T-cell (primary cell): ENCODE data around the gene NPC1. TPM values are rescaled to one million over a fixed set of nuclear protein-coding genes. Genes with fewer than 3 reads are reported as not detected.

Experiments used
- ATAC-seq, 4 experiments: fragments of 200-7000 bp in 3 of 4; fragments of 150-1000 bp in 1 of 4; cut with Tn5 transposase; replicated peaks in 1 of 4; 1 replicate in 3 of 4; 2 replicates in 1 of 4; pipeline ENCODE4 v1.10.0; 2021; ENCODE audit warnings: moderate library complexity in 3 of 4, mild to moderate bottlenecking in 2 of 4, moderate number of reproducible peaks in 1 of 4
- CTCF ChIA-PET, 2 donors: fragments of 300-600 bp; sonication (Branson Sonifier 250); formaldehyde crosslinking; loops; one replicate each; lab custom pipeline; 2022; ENCODE audit warnings: antibody characterized with exemption in 2 of 2; lab: Charles Lee
- POLR2A ChIA-PET, 2 donors: fragments of 300-600 bp; sonication (Branson Sonifier 250); formaldehyde crosslinking; loops; one replicate each; lab custom pipeline; 2022; ENCODE audit warnings: antibody characterized with exemption in 2 of 2; lab: Charles Lee
- DNase-seq, 35 experiments: peaks; one replicate each; pipeline versions ENCODE4 v3.0.0 to v3.0.0-alpha.2; 2013 to 2023
- H3K27ac ChIP-seq: one replicate; pipeline ENCODE4 v1.5.1; 2013; ENCODE audit warnings: low read length
- H3K27me3 ChIP-seq, 2 experiments: replicated peaks in 1 of 2; 1 replicate in 1 of 2; 2 replicates in 1 of 2; pipeline versions ENCODE4 v1.6.1 to v1.7.0; 2013; ENCODE audit warnings: low read length in 1 of 2, mixed read lengths in 1 of 2; ENCODE audit not compliant: control insufficient read depth in 2 of 2, insufficient read depth in 2 of 2; ENCODE audit errors: extremely low read depth in 1 of 2
- H3K36me3 ChIP-seq, 2 donors: 1 replicate in 1 of 2; 2 replicates in 1 of 2; pipeline versions ENCODE4 v1.6.1 to v1.7.0; 2013; ENCODE audit warnings: low read length in 1 of 2; ENCODE audit not compliant: control insufficient read depth in 2 of 2, insufficient read depth in 1 of 2; ENCODE audit errors: extremely low read depth in 1 of 2
- H3K4me1 ChIP-seq, 2 experiments: 1 replicate in 1 of 2; 2 replicates in 1 of 2; pipeline versions ENCODE4 v1.6.1 to v1.7.0; 2013; ENCODE audit warnings: low read length in 2 of 2, mixed read lengths in 1 of 2; ENCODE audit not compliant: insufficient read depth in 2 of 2, control insufficient read depth in 1 of 2; ENCODE audit errors: extremely low read depth in 1 of 2
- H3K4me3 ChIP-seq, 2 donors: 1 replicate in 1 of 2; 2 replicates in 1 of 2; pipeline versions ENCODE4 v1.5.1 to v1.7.0; 2013; ENCODE audit warnings: mild to moderate bottlenecking in 2 of 2, low read length in 1 of 2, moderate library complexity in 1 of 2; ENCODE audit not compliant: control insufficient read depth in 1 of 2; ENCODE audit errors: extremely low read depth in 1 of 2
- H3K9me3 ChIP-seq: 2 replicates; pipeline ENCODE4 v1.7.0; 2013
- H3K27ac Mint-ChIP-seq, 2 donors: one replicate each; pipeline ENCODE4 v1.8.0; 2020 to 2021; ENCODE audit warnings: mild to moderate bottlenecking in 2 of 2, mixed read lengths in 2 of 2
- H3K27me3 Mint-ChIP-seq, 2 donors: one replicate each; pipeline ENCODE4 v1.8.0; 2021 to 2022; ENCODE audit warnings: mixed read lengths in 2 of 2
- H3K36me3 Mint-ChIP-seq: one replicate; pipeline ENCODE4 v1.8.0; 2021; ENCODE audit warnings: mixed read lengths
- H3K4me1 Mint-ChIP-seq, 3 donors: one replicate each; pipeline ENCODE4 v1.8.0; 2020 to 2022; ENCODE audit warnings: mixed read lengths in 3 of 3, mild to moderate bottlenecking in 1 of 3
- H3K4me3 Mint-ChIP-seq, 3 donors: one replicate each; pipeline ENCODE4 v1.8.0; 2020 to 2022; ENCODE audit warnings: mild to moderate bottlenecking in 3 of 3, mixed read lengths in 3 of 3, moderate library complexity in 3 of 3
- H3K9me3 Mint-ChIP-seq, 3 donors: one replicate each; pipeline ENCODE4 v1.8.0; 2020 to 2022; ENCODE audit warnings: mixed read lengths in 3 of 3
- WGBS: methylation state at CpG from one replicate; pipeline ENCODE4 v1.1.5; 2013; ENCODE audit warnings: missing lambda C conversion rate; ENCODE audit not compliant: insufficient coverage; 5-methylcytosine and 5-hydroxymethylcytosine counted together
- total RNA-seq, 35 experiments: library from RNA in 6 of 35; stranded (reverse) in 6 of 35; fragments of 120-200 nt in 1 of 35; gene quantifications; one replicate each; pipeline versions ENCODE4 v1.2.1 to v1.2.4 and lab custom pipeline; 2013 to 2026

The NPC1 gene
- total RNA-seq, 5 donors from 2014 or later (not counting 1 experiment from before 2014, with no cell fraction given) = 35.2 to 52.7 (median 39.4) TPM

GRCh38 chr18:23631746-23632145 is 45.4 kb upstream of the NPC1 start:
- Mint-ChIP-seq H3K4me1 (peaks cover 5 to 10% (median 9%) of the 10 kb centered on the region in 3 donors), H3K9me3 (no peaks in the 10 kb centered on the region), H3K36me3 (no peaks in the 10 kb centered on the region), H3K4me3 (no peak overlapping the region), H3K27ac (no peak overlapping the region), H3K27me3 (peaks cover 3 to 4% of the 10 kb centered on the region in 2 donors)
- ChIA-PET POLR2A (no interaction called here), CTCF (no interaction called here)
- H3K27ac ChIP-seq = no peak overlapping the region
- H3K9me3 ChIP-seq = no peaks in the 10 kb centered on the region
- no peak overlapping the region for H3K4me3 ChIP-seq
- no peaks in the 10 kb centered on the region for H3K36me3 ChIP-seq
- no peaks in the 10 kb centered on the region for H3K4me1 ChIP-seq
- no peak for ATAC-seq
- DNase-seq = no peak
- WGBS = 84% methylated on average over 10 of the region's 11 CpGs
- peaks cover 0 to 16% of the 10 kb centered on the region in 2 experiments for H3K27me3 ChIP-seq

- no peak overlapping the region for H3K4me3 ChIP-seq
- Mint-ChIP-seq H3K27me3 (peaks cover 3 to 4% of the 10 kb centered on the region in 2 donors), H3K9me3 (no peaks in the 10 kb centered on the region), H3K4me1 (peaks cover 5 to 13% (median 9%) of the 10 kb centered on the region in 3 donors), H3K36me3 (no peaks in the 10 kb centered on the region), H3K4me3 (no peak overlapping the region), H3K27ac (no peak overlapping the region)
- WGBS = 100% methylated on average over 1 of the region's 5 CpGs
- no peak for ATAC-seq
- ChIA-PET POLR2A (no interaction called here), CTCF (interaction anchor here (0.6 to 0.7 kb wide), 3 partner anchors 9 to 91 kb away, joined by 3 to 5 read pairs (median 4); no protein-coding TSS in a partner anchor)
- no peak for DNase-seq
- no peak overlapping the region for H3K27ac ChIP-seq
- no peaks in the 10 kb centered on the region for H3K4me1 ChIP-seq
- H3K36me3 ChIP-seq = no peaks in the 10 kb centered on the region
- no peaks in the 10 kb centered on the region for H3K9me3 ChIP-seq
- H3K27me3 ChIP-seq = peaks cover 0 to 14% of the 10 kb centered on the region in 2 experiments
These were observed 45.0 kb upstream of the NPC1 start for GRCh38 chr18:23631312-23631711.

- POLR2A ChIA-PET = no interaction called here
- H3K36me3 ChIP-seq = no peaks in the 10 kb centered on the region
- CTCF ChIA-PET = interaction anchor here in 1 of 2 donors (1.0 kb wide), 1 partner anchor 74 kb away, joined by 4 read pairs; no protein-coding TSS in a partner anchor
- H3K36me3 Mint-ChIP-seq = no peaks in the 10 kb centered on the region
- H3K27me3 ChIP-seq = peaks cover 0 to 10% of the 10 kb centered on the region in 2 experiments
- H3K9me3 Mint-ChIP-seq = no peaks in the 10 kb centered on the region
- no peaks in the 10 kb centered on the region for H3K4me1 ChIP-seq
- peaks cover 0 to 7% (median 0%) of the 10 kb centered on the region in 3 donors for H3K4me1 Mint-ChIP-seq
- H3K4me3 ChIP-seq = no peak overlapping the region
- 96% methylated on average over 3 of the region's 4 CpGs for WGBS
- ATAC-seq = no peak
- no peak overlapping the region for H3K27ac ChIP-seq
- no peak for DNase-seq
- no peak overlapping the region for H3K4me3 Mint-ChIP-seq
- no peaks in the 10 kb centered on the region for H3K9me3 ChIP-seq
- H3K27me3 Mint-ChIP-seq = peaks cover 0 to 3% of the 10 kb centered on the region in 2 donors
- no peak overlapping the region for H3K27ac Mint-ChIP-seq
These were observed 43.2 kb upstream of the NPC1 start for GRCh38 chr18:23629444-23629946.

- H3K9me3 ChIP-seq = no peaks in the 10 kb centered on the region
- no peak for DNase-seq
- POLR2A ChIA-PET = no interaction called here
- H3K4me1 ChIP-seq = no peaks in the 10 kb centered on the region
- peaks cover 0 to 6% (median 0%) of the 10 kb centered on the region in 3 donors for H3K4me1 Mint-ChIP-seq
- H3K4me3 ChIP-seq = no peak overlapping the region
- H3K27ac ChIP-seq = no peak overlapping the region
- no peak for ATAC-seq
- no peaks in the 10 kb centered on the region for H3K36me3 ChIP-seq
- no peak overlapping the region for H3K27ac Mint-ChIP-seq
- H3K9me3 Mint-ChIP-seq = no peaks in the 10 kb centered on the region
- H3K27me3 ChIP-seq = peaks cover 0 to 6% of the 10 kb centered on the region in 2 experiments
- H3K27me3 Mint-ChIP-seq = no peaks in the 10 kb centered on the region
- CTCF ChIA-PET = interaction anchor here (0.6 to 0.9 kb wide), 3 partner anchors 75 to 492 kb away, joined by 3 to 4 read pairs (median 3); no protein-coding TSS in a partner anchor
- H3K4me3 Mint-ChIP-seq = no peak overlapping the region
- H3K36me3 Mint-ChIP-seq = no peaks in the 10 kb centered on the region
These were observed 41.7 kb upstream of the NPC1 start for GRCh38 chr18:23627970-23628369.

- H3K27me3 Mint-ChIP-seq = peaks cover 0 to under 1% of the 10 kb centered on the region in 2 donors
- no peak for DNase-seq
These were observed 41.0 kb upstream of the NPC1 start for GRCh38 chr18:23627321-23627720.

GRCh38 chr18:23626451-23627279 is 40.4 kb upstream of the NPC1 start:
- WGBS = 40% methylated on average over 1 of the region's 4 CpGs
- Mint-ChIP-seq H3K27me3 (peaks cover 6 to 7% of the 10 kb centered on the region in 2 donors), H3K36me3 (no peaks in the 10 kb centered on the region), H3K4me3 (no peak overlapping the region), H3K27ac (no peak overlapping the region), H3K4me1 (peaks cover 0 to 10% (median 0%) of the 10 kb centered on the region in 3 donors), H3K9me3 (no peaks in the 10 kb centered on the region)
- H3K4me1 ChIP-seq = peaks cover 0 to 3% of the 10 kb centered on the region in 2 experiments
- H3K36me3 ChIP-seq = no peaks in the 10 kb centered on the region
- ChIA-PET POLR2A (no interaction called here), CTCF (interaction anchor here in 1 of 2 donors (0.6 to 5.8 kb wide), 3 partner anchors 76 to 144 kb away, joined by 3 to 41 read pairs (median 4); no protein-coding TSS in a partner anchor)
- DNase-seq = no peak
- no peak overlapping the region for H3K27ac ChIP-seq
- H3K27me3 ChIP-seq = peaks cover 0 to 12% of the 10 kb centered on the region in 2 experiments
- ATAC-seq = no peak
- no peaks in the 10 kb centered on the region for H3K9me3 ChIP-seq
- no peak overlapping the region for H3K4me3 ChIP-seq

More at GRCh38 chr18:23627321-23627720, 41.0 kb upstream of the NPC1 start:
- ATAC-seq = no peak
- ChIA-PET POLR2A (no interaction called here), CTCF (interaction anchor here in 1 of 2 donors (0.9 kb wide), 1 partner anchor 76 kb away, joined by 4 read pairs; no protein-coding TSS in a partner anchor)
- H3K4me3 ChIP-seq = no peak overlapping the region
- no CpG with 5 or more reads among the region's 3 CpGs for WGBS
- Mint-ChIP-seq H3K27ac (no peak overlapping the region), H3K4me3 (no peak overlapping the region), H3K9me3 (no peaks in the 10 kb centered on the region), H3K36me3 (no peaks in the 10 kb centered on the region), H3K4me1 (peaks cover 0 to 6% (median 0%) of the 10 kb centered on the region in 3 donors)
- H3K4me1 ChIP-seq = no peaks in the 10 kb centered on the region
- H3K27me3 ChIP-seq = peaks cover 0 to 6% of the 10 kb centered on the region in 2 experiments
- H3K27ac ChIP-seq = no peak overlapping the region
- no peaks in the 10 kb centered on the region for H3K36me3 ChIP-seq
- no peaks in the 10 kb centered on the region for H3K9me3 ChIP-seq
